Measurements from ENCODE around the gene RCOR1. TPM values are rescaled to one million over a fixed set of nuclear protein-coding genes. Genes with fewer than 3 reads are reported as not detected.

The RCOR1 gene
- total RNA-seq, 1 experiment from 2014 or later, result 34.1 TPM

- Mint-ChIP-seq H3K36me3 (ENCODE audit: insufficient read depth in 1 of 3, low read depth in 3 of 3) (no peaks in the 10 kb centered on the region), H3K27me3 (ENCODE audit: low read depth) (peaks cover 3% of the 10 kb centered on the region), H3K4me1 (peaks cover 9 to 16% of the 10 kb centered on the region in 2 experiments), H3K9me3 (no peaks in the 10 kb centered on the region; a peak in 2 of 5 replicates), H3K27ac (peak overlapping the region in 1 of 3 experiments; percentile 20; a peak in 1 of 7 replicates), H3K4me3 (no peak overlapping the region; a peak in 1 of 5 replicates)
- no peak overlapping the region for H2BK20ac ChIP-seq (ENCODE audit: low read depth, low read length, poor library complexity, severe bottlenecking)
- H3T11ph ChIP-seq (ENCODE audit: low read length), result no peak overlapping the region
- H3K27ac ChIP-seq (ENCODE audit: insufficient read length, low read depth, low read length), result no peak overlapping the region
- no peak overlapping the region for H3K4me2 ChIP-seq (ENCODE audit: insufficient read depth, insufficient read length, low read length)
- no peaks in the 10 kb centered on the region for H3K79me1 ChIP-seq (ENCODE audit: insufficient read depth, low read depth, low read length, poor library complexity, severe bottlenecking)
- H2BK15ac ChIP-seq (ENCODE audit: low read depth, low read length), result no peak overlapping the region
- WGBS (ENCODE audit: extremely low coverage, insufficient read length, low lambda C conversion rate), result no CpG with 5 or more reads among the region's 9 CpGs
- no peak overlapping the region for H2BK12ac ChIP-seq (ENCODE audit: insufficient read length, low read depth, low read length)
- no peak for DNase-seq
- H2BK120ac ChIP-seq (ENCODE audit: low read depth, low read length, poor library complexity, severe bottlenecking), result no peak overlapping the region
- no peak overlapping the region for H4K91ac ChIP-seq (ENCODE audit: insufficient read length, low read depth, low read length)
- no peaks in the 10 kb centered on the region for H3K27me3 ChIP-seq (ENCODE audit: insufficient read depth, low read length)
- H3K23ac ChIP-seq (ENCODE audit: insufficient read length, low read depth, low read length), result no peak overlapping the region
- H3K56ac ChIP-seq (ENCODE audit: insufficient read length, low read depth, low read length), result no peak overlapping the region
- H2BK5ac ChIP-seq (ENCODE audit: insufficient read length, low read length), result no peak overlapping the region
- H3K4ac ChIP-seq (ENCODE audit: low read depth, low read length), result no peak overlapping the region
- no peak overlapping the region for H4K5ac ChIP-seq (ENCODE audit: insufficient read length, low read depth, low read length)
- no peak overlapping the region for H2AFZ ChIP-seq (ENCODE audit: low read length)
- H3K23me2 ChIP-seq (ENCODE audit: insufficient read length, low read depth, low read length, poor library complexity, severe bottlenecking), result no peaks in the 10 kb centered on the region
- TF ChIP-seq CTCF (conservative IDR thresholded peaks at IDR 0.05), result no peak
- H3K4me1 ChIP-seq (ENCODE audit: insufficient read depth, low read length), result no peaks in the 10 kb centered on the region; the same call in 1 of the 2 replicates
- no peak overlapping the region for H3K14ac ChIP-seq (ENCODE audit: insufficient read depth, low read length)
- H2AK5ac ChIP-seq (ENCODE audit: insufficient read length, low read length), result no peak overlapping the region
- H3K79me2 ChIP-seq (ENCODE audit: insufficient read depth, low read length), result no peaks in the 10 kb centered on the region
- no peak overlapping the region for H3K18ac ChIP-seq (ENCODE audit: insufficient read length, low read depth, low read length)
- H3K9ac ChIP-seq (ENCODE audit: extremely low read depth, insufficient read length, low read length), result no peak overlapping the region
- no peaks in the 10 kb centered on the region for H3K9me3 ChIP-seq (ENCODE audit: control insufficient read depth, low read depth, low read length)
- H4K8ac ChIP-seq (replicated peaks; ENCODE audit: insufficient read length, low read depth, low read length), result no peak overlapping the region
- H4K20me1 ChIP-seq (ENCODE audit: control insufficient read depth, insufficient read depth, insufficient read length), result no peaks in the 10 kb centered on the region
These were observed 178.7 kb downstream of the RCOR1 start for GRCh38 chr14:102771144-102771543.
